Liver (tissue), 9 donors: ENCODE measurements around the gene RAB18. TPM values are rescaled to one million over a fixed set of nuclear protein-coding genes. Genes with fewer than 3 reads are reported as not detected.

ENCODE experiments used
- DNase-seq: peaks from one replicate; pipeline ENCODE4 v3.0.0-alpha.2; 2017; ENCODE audit warnings: low spot score
- H3K27ac ChIP-seq, 2 donors: one replicate each; pipeline ENCODE4 v1.7.0; 2013; ENCODE audit warnings: inconsistent platforms in 2 of 2, low read length in 2 of 2, control low read depth in 1 of 2, low read depth in 1 of 2, mild to moderate bottlenecking in 1 of 2
- H3K27me3 ChIP-seq, 4 donors: one replicate each; pipeline versions ENCODE4 v1.6.1 to v1.7.0; 2013; ENCODE audit warnings: low read length in 3 of 4, inconsistent platforms in 1 of 4, mild to moderate bottlenecking in 1 of 4, moderate library complexity in 1 of 4; ENCODE audit not compliant: control insufficient read depth in 4 of 4, insufficient read depth in 4 of 4
- H3K36me3 ChIP-seq, 4 donors: one replicate each; pipeline versions ENCODE4 v1.6.1 to v1.7.0; 2013; ENCODE audit warnings: low read length in 3 of 4, mild to moderate bottlenecking in 3 of 4, low read depth in 1 of 4, moderate library complexity in 1 of 4; ENCODE audit not compliant: control insufficient read depth in 4 of 4, insufficient read depth in 3 of 4
- H3K4me1 ChIP-seq, 4 donors: one replicate each; pipeline versions ENCODE4 v1.6.1 to v1.7.0; 2013; ENCODE audit warnings: low read length in 3 of 4, mild to moderate bottlenecking in 3 of 4, moderate library complexity in 1 of 4; ENCODE audit not compliant: control insufficient read depth in 4 of 4, insufficient read depth in 4 of 4
- H3K4me3 ChIP-seq, 3 donors: one replicate each; pipeline versions ENCODE4 v1.6.1 to v1.7.0; 2013; ENCODE audit warnings: low read length in 3 of 3, control low read depth in 1 of 3, low read depth in 1 of 3, mild to moderate bottlenecking in 1 of 3
- H3K9ac ChIP-seq, 2 donors: one replicate each; pipeline ENCODE4 v1.7.0; 2013; ENCODE audit warnings: low read length in 2 of 2, mild to moderate bottlenecking in 2 of 2, moderate library complexity in 2 of 2, control low read depth in 1 of 2, low read depth in 1 of 2
- H3K9me3 ChIP-seq, 4 donors: one replicate each; pipeline versions ENCODE4 v1.6.1 to v1.7.0; 2013; ENCODE audit warnings: low read length in 3 of 4; ENCODE audit not compliant: control insufficient read depth in 4 of 4
- ATF3 ChIP-seq: IDR thresholded peaks from 2 replicates; pipeline ENCODE4 v1.6.1; 2016; ENCODE audit warnings: antibody characterized with exemption
- CTCF ChIP-seq: fragments of 150-350 bp; IDR thresholded peaks from 2 replicates; pipeline ENCODE4 v1.5.1; 2017; ENCODE audit warnings: improper control_type of control experiment, low read depth, low read length; ENCODE audit not compliant: missing input control
- EGR1 ChIP-seq, 2 donors: IDR thresholded peaks; 2 replicates each; pipeline ENCODE4 v1.6.1; 2016 to 2018; ENCODE audit warnings: antibody characterized with exemption in 2 of 2, low read depth in 2 of 2
- FOXA1 ChIP-seq: IDR thresholded peaks from 2 replicates; pipeline ENCODE4 v1.6.1; 2016; ENCODE audit warnings: antibody characterized with exemption
- FOXA2 ChIP-seq: IDR thresholded peaks from 2 replicates; pipeline ENCODE4 v1.6.1; 2016; ENCODE audit warnings: antibody characterized with exemption
- GABPA ChIP-seq, 2 donors: IDR thresholded peaks in 1 of 2; conservative IDR thresholded peaks in 1 of 2; 2 replicates each; pipeline ENCODE4 v1.6.1; 2016; ENCODE audit warnings: antibody characterized with exemption in 2 of 2, mild to moderate bottlenecking in 1 of 2, moderate library complexity in 1 of 2
- HNF4G ChIP-seq: IDR thresholded peaks from 2 replicates; pipeline ENCODE4 v1.6.1; 2016; ENCODE audit warnings: antibody characterized with exemption
- JUND ChIP-seq, 2 donors: IDR thresholded peaks; 2 replicates each; pipeline ENCODE4 v1.6.1; 2016; ENCODE audit warnings: antibody characterized with exemption in 2 of 2
- MAX ChIP-seq: IDR thresholded peaks from 2 replicates; pipeline ENCODE4 v1.6.1; 2016; ENCODE audit warnings: antibody characterized with exemption
- NR2F2 ChIP-seq: IDR thresholded peaks from 2 replicates; pipeline ENCODE4 v1.6.1; 2016; ENCODE audit warnings: antibody characterized with exemption
- RAD21 ChIP-seq, 2 donors: IDR thresholded peaks; 2 replicates each; pipeline ENCODE4 v1.6.1; 2016; ENCODE audit warnings: antibody characterized with exemption in 2 of 2, mild to moderate bottlenecking in 2 of 2
- REST ChIP-seq: IDR thresholded peaks from 2 replicates; pipeline ENCODE4 v1.6.1; 2016; ENCODE audit warnings: antibody characterized with exemption, mild to moderate bottlenecking
- RXRA ChIP-seq, 2 donors: IDR thresholded peaks; 2 replicates each; pipeline ENCODE4 v1.6.1; 2017 to 2018; ENCODE audit warnings: antibody characterized with exemption in 2 of 2, mild to moderate bottlenecking in 1 of 2
- SP1 ChIP-seq: IDR thresholded peaks from 2 replicates; pipeline ENCODE4 v1.6.1; 2018; ENCODE audit warnings: antibody characterized with exemption, mild to moderate bottlenecking
- TAF1 ChIP-seq: conservative IDR thresholded peaks from 2 replicates; pipeline ENCODE4 v1.6.1; 2016; ENCODE audit warnings: antibody characterized with exemption, mild to moderate bottlenecking
- YY1 ChIP-seq: IDR thresholded peaks from 2 replicates; pipeline ENCODE4 v1.6.1; 2016; ENCODE audit warnings: antibody characterized with exemption, mild to moderate bottlenecking
- ZBTB33 ChIP-seq: IDR thresholded peaks from 2 replicates; pipeline ENCODE4 v1.6.1; 2016; ENCODE audit warnings: antibody characterized with exemption
- WGBS: extraction: QIAGEN DNeasy Blood & Tissue Kit; methylation state at CpG from one replicate; pipeline ENCODE4 v1.1.7; 2013; 5-methylcytosine and 5-hydroxymethylcytosine counted together
- polyA plus RNA-seq, 2 donors: library from polyadenylated mRNA; stranded (reverse) in 1 of 2; unstranded in 1 of 2; fragments of 200-250 nt in 1 of 2; fragments of >200 nt in 1 of 2; fragmentation: Nextera tagmentation in 1 of 2; extraction: Ambion mirVana in 1 of 2; gene quantifications; one replicate each; pipeline versions ENCODE4 v1.2.1 to v1.2.3, GENCODE V29; 2013 to 2015
- total RNA-seq, 2 donors: library from RNA; depleted of rRNA; stranded (reverse); fragments of >200 nt; gene quantifications; one replicate each; pipeline ENCODE4 v1.2.3, GENCODE V29; 2014
- donor health status: healthy.
- donor health status: healthy.
- donor health status: healthy.
- donor health status: healthy.
- donor health status: healthy.

Gene RAB18
- total and polyA plus RNA-seq, 4 donors = 19.8 to 57.8 (median 25.2) TPM

GRCh38 chr10:27527666-27528295, 23.7 kb downstream of the RAB18 start:
- H3K27me3 ChIP-seq = no peaks in the 10 kb centered on the region
- 89% methylated on average over 6 of the region's 6 CpGs for WGBS
- H3K4me1 ChIP-seq = peaks cover 0 to 5% (median 2%) of the 10 kb centered on the region in 4 donors
- H3K36me3 ChIP-seq = no peaks in the 10 kb centered on the region
- H3K27ac ChIP-seq = no peak overlapping the region
- H3K9me3 ChIP-seq = no peaks in the 10 kb centered on the region
- no peak overlapping the region for H3K9ac ChIP-seq
- TF ChIP-seq ATF3 (no peak), FOXA2 (no peak), NR2F2 (no peak), JUND (IDR thresholded peaks at IDR 0.05) (no peak), GABPA (IDR thresholded peaks at IDR 0.05 in 1 of 2, conservative IDR thresholded peaks at IDR 0.05 in 1 of 2) (no peak), YY1 (no peak), RAD21 (IDR thresholded peaks at IDR 0.05) (no peak), SP1 (no peak), RXRA (IDR thresholded peaks at IDR 0.05) (no peak), MAX (no peak), REST (no peak), FOXA1 (no peak), EGR1 (IDR thresholded peaks at IDR 0.05; ENCODE audit: low read depth in 2 of 2) (no peak), CTCF (no peak), HNF4G (no peak), TAF1 (no peak), ZBTB33 (no peak)
- DNase-seq = no peak
- no peak overlapping the region for H3K4me3 ChIP-seq
